ENCODE results near the gene RELL2.

The RELL2 gene

GRCh38 chr5:141647851-141648250, 11.1 kb downstream of the RELL2 start:
- H3K18ac ChIP-seq (ENCODE audit: low read length), result no peak overlapping the region
- no peak overlapping the region for H2BK5ac ChIP-seq (ENCODE audit: low read length)
- H4K5ac ChIP-seq (ENCODE audit: low read length), result no peak overlapping the region
- H3K9ac ChIP-seq (ENCODE audit: low read length), result no peak overlapping the region
- no peak overlapping the region for H4K8ac ChIP-seq (ENCODE audit: low read depth, low read length)
- no peaks in the 10 kb centered on the region for H3K79me2 ChIP-seq (ENCODE audit: control insufficient read depth, insufficient read depth, low read length)
- DNase-seq, result no peak
- H3K56ac ChIP-seq (ENCODE audit: low read length), result no peak overlapping the region
- WGBS (ENCODE audit: extremely low coverage, insufficient coverage, low lambda C conversion rate), result no CpG with 5 or more reads among the region's 3 CpGs
- no peak overlapping the region for H3K4ac ChIP-seq (ENCODE audit: low read depth, low read length)
- peaks cover 2% of the 10 kb centered on the region for H3K4me1 ChIP-seq (ENCODE audit: control insufficient read depth, low read depth, low read length)
- no peak overlapping the region for H3K4me3 ChIP-seq (ENCODE audit: low read length)
- no peak overlapping the region for H2BK120ac ChIP-seq (ENCODE audit: low read depth, low read length)
- H2BK15ac ChIP-seq (replicated peaks; ENCODE audit: low read depth), result no peak overlapping the region
- H3K79me1 ChIP-seq (ENCODE audit: low read length), result no peaks in the 10 kb centered on the region
- H3K27ac ChIP-seq (ENCODE audit: low read depth, low read length), result no peak overlapping the region
- no peak overlapping the region for H3K23ac ChIP-seq (ENCODE audit: low read length)
- no peaks in the 10 kb centered on the region for H3K36me3 ChIP-seq (ENCODE audit: control insufficient read depth, insufficient read depth, low read length)
- no peak overlapping the region for H3K4me2 ChIP-seq (ENCODE audit: low read length)
- no peak overlapping the region for H2AK5ac ChIP-seq (ENCODE audit: low read length)
- H3K27me3 ChIP-seq (ENCODE audit: insufficient read depth, low read length, poor library complexity), result no peaks in the 10 kb centered on the region

GRCh38 chr5:141649056-141649688, 12.4 kb downstream of the RELL2 start:
- WGBS (ENCODE audit: extremely low coverage, insufficient coverage, low lambda C conversion rate), result no CpG with 5 or more reads among the region's 17 CpGs

GRCh38 chr5:141649972-141650371, 13.2 kb downstream of the RELL2 start:
- H3K9ac ChIP-seq (ENCODE audit: low read length), result no peak overlapping the region
- no peaks in the 10 kb centered on the region for H3K27me3 ChIP-seq (ENCODE audit: insufficient read depth, low read length, poor library complexity)
- peaks cover 2% of the 10 kb centered on the region for H3K4me1 ChIP-seq (ENCODE audit: control insufficient read depth, low read depth, low read length)
- no peak overlapping the region for H3K18ac ChIP-seq (ENCODE audit: low read length)
- DNase-seq, result no peak
- no peak overlapping the region for H4K8ac ChIP-seq (ENCODE audit: low read depth, low read length)
- no peak overlapping the region for H3K27ac ChIP-seq (ENCODE audit: low read depth, low read length)
- no peak overlapping the region for H2BK5ac ChIP-seq (ENCODE audit: low read length)
- peaks cover 2% of the 10 kb centered on the region for H3K36me3 ChIP-seq (ENCODE audit: control insufficient read depth, insufficient read depth, low read length)
- no peaks in the 10 kb centered on the region for H3K79me2 ChIP-seq (ENCODE audit: control insufficient read depth, insufficient read depth, low read length)
- no peak overlapping the region for H3K56ac ChIP-seq (ENCODE audit: low read length)
- no peak overlapping the region for H2BK120ac ChIP-seq (ENCODE audit: low read depth, low read length)
- H3K4me3 ChIP-seq (ENCODE audit: low read length), result no peak overlapping the region
- no peak overlapping the region for H3K4me2 ChIP-seq (ENCODE audit: low read length)
- no peak overlapping the region for H4K5ac ChIP-seq (ENCODE audit: low read length)
- H3K4ac ChIP-seq (ENCODE audit: low read depth, low read length), result no peak overlapping the region
- no peak overlapping the region for H2AK5ac ChIP-seq (ENCODE audit: low read length)
- H3K79me1 ChIP-seq (ENCODE audit: low read length), result no peaks in the 10 kb centered on the region
- H3K23ac ChIP-seq (ENCODE audit: low read length), result no peak overlapping the region
- no peak overlapping the region for H2BK15ac ChIP-seq (replicated peaks; ENCODE audit: low read depth)

More at GRCh38 chr5:141649056-141649688, 12.4 kb downstream of the RELL2 start:
- no peaks in the 10 kb centered on the region for H3K79me1 ChIP-seq (ENCODE audit: low read length)
- no peaks in the 10 kb centered on the region for H3K79me2 ChIP-seq (ENCODE audit: control insufficient read depth, insufficient read depth, low read length)
- H2BK5ac ChIP-seq (ENCODE audit: low read length), result no peak overlapping the region
- no peak overlapping the region for H2BK15ac ChIP-seq (replicated peaks; ENCODE audit: low read depth)
- no peak overlapping the region for H4K5ac ChIP-seq (ENCODE audit: low read length)
- no peak overlapping the region for H3K4me2 ChIP-seq (ENCODE audit: low read length)
- no peak overlapping the region for H2BK120ac ChIP-seq (ENCODE audit: low read depth, low read length)
- no peak overlapping the region for H4K8ac ChIP-seq (ENCODE audit: low read depth, low read length)
- H3K4ac ChIP-seq (ENCODE audit: low read depth, low read length), result no peak overlapping the region
- no peak overlapping the region for H3K27ac ChIP-seq (ENCODE audit: low read depth, low read length)
- H3K23ac ChIP-seq (ENCODE audit: low read length), result no peak overlapping the region
- no peak overlapping the region for H3K18ac ChIP-seq (ENCODE audit: low read length)
- DNase-seq, result no peak
- H2AK5ac ChIP-seq (ENCODE audit: low read length), result no peak overlapping the region
- no peak overlapping the region for H3K9ac ChIP-seq (ENCODE audit: low read length)
- H3K27me3 ChIP-seq (ENCODE audit: insufficient read depth, low read length, poor library complexity), result no peaks in the 10 kb centered on the region
- H3K4me1 ChIP-seq (ENCODE audit: control insufficient read depth, low read depth, low read length), result peaks cover 2% of the 10 kb centered on the region
- peak overlapping the region; percentile 15 for H3K56ac ChIP-seq (ENCODE audit: low read length)
- no peak overlapping the region for H3K4me3 ChIP-seq (ENCODE audit: low read length)
- H3K36me3 ChIP-seq (ENCODE audit: control insufficient read depth, insufficient read depth, low read length), result peaks cover 2% of the 10 kb centered on the region

- peak within 1 kb of the TSS; percentile 71 for H3K9ac ChIP-seq (ENCODE audit: low read length)
- peak within 1 kb of the TSS; percentile 74 for H3K4me2 ChIP-seq (ENCODE audit: low read length)
- H4K8ac ChIP-seq (ENCODE audit: low read depth, low read length), result no peak within 1 kb of the TSS
- no peak within 1 kb of the TSS for H2AK5ac ChIP-seq (ENCODE audit: low read length)
- no peak within 1 kb of the TSS for H2BK15ac ChIP-seq (replicated peaks; ENCODE audit: low read depth)
- no peak within 1 kb of the TSS for H3K4ac ChIP-seq (ENCODE audit: low read depth, low read length)
- WGBS (ENCODE audit: extremely low coverage, insufficient coverage, low lambda C conversion rate), result no CpG with 5 or more reads among the region's 50 CpGs
- peaks cover 2% of the 10 kb centered on the region for H3K4me1 ChIP-seq (ENCODE audit: control insufficient read depth, low read depth, low read length)
- H3K23ac ChIP-seq (ENCODE audit: low read length), result no peak within 1 kb of the TSS
- H4K5ac ChIP-seq (ENCODE audit: low read length), result no peak within 1 kb of the TSS
- peak within 1 kb of the TSS; percentile 71 for H3K18ac ChIP-seq (ENCODE audit: low read length)
- H3K27me3 ChIP-seq (ENCODE audit: insufficient read depth, low read length, poor library complexity), result no peaks in the 10 kb centered on the region
- no peaks in the 10 kb centered on the region for H3K79me1 ChIP-seq (ENCODE audit: low read length)
- peak; percentile 89 for DNase-seq
- no peak within 1 kb of the TSS for H2BK5ac ChIP-seq (ENCODE audit: low read length)
- peak within 1 kb of the TSS; percentile 86 for H3K56ac ChIP-seq (ENCODE audit: low read length)
- no peak within 1 kb of the TSS for H3K27ac ChIP-seq (ENCODE audit: low read depth, low read length)
- H2BK120ac ChIP-seq (ENCODE audit: low read depth, low read length), result no peak within 1 kb of the TSS
- H3K79me2 ChIP-seq (ENCODE audit: control insufficient read depth, insufficient read depth, low read length), result no peaks in the 10 kb centered on the region
- H3K4me3 ChIP-seq (ENCODE audit: low read length), result peak within 1 kb of the TSS; percentile 68
- H3K36me3 ChIP-seq (ENCODE audit: control insufficient read depth, insufficient read depth, low read length), result peaks cover 2% of the 10 kb centered on the region
Measured at GRCh38 chr5:141650851-141651727, 14.3 kb downstream of the RELL2 start, which contains the start of gene FCHSD1. Gene FCHSD1 (minus strand): TSS chr5:141651418. CDS start chr5:141651368, 50 bp downstream.

GRCh38 chr5:141651728-141652105, 14.9 kb downstream of the RELL2 start:
- Histone ChIP-seq H2BK120ac (ENCODE audit: low read depth, low read length) (no peak overlapping the region), H3K23ac (ENCODE audit: low read length) (no peak overlapping the region), H3K4me3 (ENCODE audit: low read length) (no peak overlapping the region), H3K18ac (ENCODE audit: low read length) (no peak overlapping the region), H3K36me3 (ENCODE audit: control insufficient read depth, insufficient read depth, low read length) (peaks cover 2% of the 10 kb centered on the region), H3K27me3 (ENCODE audit: insufficient read depth, low read length, poor library complexity) (no peaks in the 10 kb centered on the region), H3K79me1 (ENCODE audit: low read length) (no peaks in the 10 kb centered on the region), H3K56ac (ENCODE audit: low read length) (peak overlapping the region; percentile 44), H3K4me1 (ENCODE audit: control insufficient read depth, low read depth, low read length) (peaks cover 2% of the 10 kb centered on the region), H3K4me2 (ENCODE audit: low read length) (peak overlapping the region; percentile 37), H3K9ac (ENCODE audit: low read length) (peak overlapping the region; percentile 43), H3K27ac (ENCODE audit: low read depth, low read length) (no peak overlapping the region), H2BK15ac (replicated peaks; ENCODE audit: low read depth) (no peak overlapping the region), H2AK5ac (ENCODE audit: low read length) (no peak overlapping the region), H3K4ac (ENCODE audit: low read depth, low read length) (no peak overlapping the region), H4K5ac (ENCODE audit: low read length) (no peak overlapping the region), H2BK5ac (ENCODE audit: low read length) (no peak overlapping the region), H4K8ac (ENCODE audit: low read depth, low read length) (no peak overlapping the region), H3K79me2 (ENCODE audit: control insufficient read depth, insufficient read depth, low read length) (no peaks in the 10 kb centered on the region)
- DNase-seq, result no peak
- no CpG with 5 or more reads among the region's 9 CpGs for WGBS (ENCODE audit: extremely low coverage, insufficient coverage, low lambda C conversion rate)

Data from mesendoderm (in vitro differentiated cells).